DOHH2 (cell line): ENCODE measurements around the gene GLP2R.

Experiments
- H3F3A ChIP-seq: fragments of 200-600 bp; sonication (generic), shearing (Covaris generic); 2 replicates; pipeline ENCODE4 v1.6.0; 2016; ENCODE audit warnings: antibody characterized with exemption, mild to moderate bottlenecking; ENCODE audit not compliant: control insufficient read depth, insufficient read depth
- H3K27ac ChIP-seq: fragments of 200-600 bp; sonication (generic); 2 replicates; pipeline ENCODE4 v1.5.1; 2014; ENCODE audit warnings: low read depth, mild to moderate bottlenecking, low read length, moderate library complexity
- H3K27me3 ChIP-seq: fragments of 200-600 bp; sonication (generic); 2 replicates; pipeline ENCODE4 v1.6.1; 2014; ENCODE audit warnings: mild to moderate bottlenecking, low read length, mixed read lengths; ENCODE audit not compliant: control insufficient read depth
- H3K36me3 ChIP-seq: fragments of 200-600 bp; sonication (generic); 2 replicates; pipeline ENCODE4 v1.6.1; 2014; ENCODE audit warnings: mild to moderate bottlenecking, low read length, moderate library complexity, mixed read lengths; ENCODE audit not compliant: control insufficient read depth
- H3K4me1 ChIP-seq: fragments of 200-600 bp; sonication (generic); 2 replicates; pipeline ENCODE4 v1.6.1; 2014; ENCODE audit warnings: mild to moderate bottlenecking, low read length, mixed read lengths; ENCODE audit not compliant: control insufficient read depth
- H3K4me2 ChIP-seq: fragments of 200-600 bp; sonication (generic); 2 replicates; pipeline ENCODE4 v1.6.0; 2014; ENCODE audit warnings: mild to moderate bottlenecking, low read length, moderate library complexity
- H3K4me3 ChIP-seq: fragments of 200-600 bp; sonication (generic); 2 replicates; pipeline ENCODE4 v1.5.1; 2014; ENCODE audit warnings: mild to moderate bottlenecking, low read length, mixed read lengths
- H3K79me2 ChIP-seq: fragments of 200-600 bp; sonication (generic); 2 replicates; pipeline ENCODE4 v1.6.1; 2014; ENCODE audit warnings: mild to moderate bottlenecking, low read length, mixed read lengths; ENCODE audit not compliant: control insufficient read depth
- H3K9me2 ChIP-seq: fragments of 200-600 bp; sonication (generic); replicated peaks from 2 replicates; pipeline ENCODE4 v1.6.1; 2014; ENCODE audit warnings: mild to moderate bottlenecking, low read length, mixed read lengths; ENCODE audit not compliant: control insufficient read depth
- H3K9me3 ChIP-seq: fragments of 200-600 bp; sonication (generic); 2 replicates; pipeline ENCODE4 v1.6.1; 2014; ENCODE audit warnings: antibody characterized with exemption, low read length, mixed read lengths; ENCODE audit not compliant: control insufficient read depth, insufficient read depth
- H4K20me1 ChIP-seq: fragments of 200-600 bp; sonication (generic); 2 replicates; pipeline ENCODE4 v1.6.0; 2014; ENCODE audit warnings: low read depth, mild to moderate bottlenecking, antibody characterized with exemption, low read length, moderate library complexity; ENCODE audit not compliant: control insufficient read depth, insufficient read depth
- CTCF ChIP-seq: fragments of 200-600 bp; sonication (generic); IDR thresholded peaks from one replicate; pipeline ENCODE4 v1.5.1; 2014; ENCODE audit warnings: antibody characterized with exemption, mild to moderate bottlenecking, low read depth, low read length; ENCODE audit not compliant: poor library complexity, severe bottlenecking
- EZH2phosphoT487 ChIP-seq: fragments of 200-600 bp; sonication (generic); IDR thresholded peaks from 2 replicates; pipeline ENCODE4 v1.6.1; 2017; ENCODE audit warnings: borderline replicate concordance, mild to moderate bottlenecking, antibody characterized with exemption, low read length, moderate library complexity, mixed read lengths

Gene GLP2R

GRCh38 chr17:9916108-9916507 is 90.4 kb downstream of the GLP2R start:
- Histone ChIP-seq H3K4me1 (no peaks in the 10 kb centered on the region), H3F3A (no peaks in the 10 kb centered on the region), H3K9me2 (no peaks in the 10 kb centered on the region), H3K9me3 (no peaks in the 10 kb centered on the region), H3K27ac (no peak overlapping the region), H3K4me2 (no peak overlapping the region), H3K36me3 (no peaks in the 10 kb centered on the region), H3K4me3 (no peak overlapping the region), H4K20me1 (no peaks in the 10 kb centered on the region), H3K27me3 (no peaks in the 10 kb centered on the region), H3K79me2 (no peaks in the 10 kb centered on the region)
- TF ChIP-seq EZH2phosphoT487: no peak

GRCh38 chr17:9917131-9917530 is 91.4 kb downstream of the GLP2R start:
- Histone ChIP-seq H4K20me1 (no peaks in the 10 kb centered on the region), H3K4me1 (no peaks in the 10 kb centered on the region), H3K4me2 (no peak overlapping the region), H3K79me2 (no peaks in the 10 kb centered on the region), H3F3A (no peaks in the 10 kb centered on the region), H3K9me2 (no peaks in the 10 kb centered on the region), H3K36me3 (no peaks in the 10 kb centered on the region), H3K4me3 (no peak overlapping the region), H3K9me3 (no peaks in the 10 kb centered on the region), H3K27me3 (no peaks in the 10 kb centered on the region), H3K27ac (no peak overlapping the region)
- no peak for TF ChIP-seq EZH2phosphoT487
- TF ChIP-seq CTCF: no peak

GRCh38 chr17:9917801-9918200 is 92.1 kb downstream of the GLP2R start:
- no peak overlapping the region for H3K4me3 ChIP-seq
- H3K4me1 ChIP-seq: no peaks in the 10 kb centered on the region
- H3K36me3 ChIP-seq: no peaks in the 10 kb centered on the region
- no peaks in the 10 kb centered on the region for H3K27me3 ChIP-seq
- no peaks in the 10 kb centered on the region for H3F3A ChIP-seq
- H3K27ac ChIP-seq: no peak overlapping the region
- no peaks in the 10 kb centered on the region for H3K79me2 ChIP-seq
- TF ChIP-seq EZH2phosphoT487 (no peak), CTCF (no peak)
- no peaks in the 10 kb centered on the region for H3K9me2 ChIP-seq
- no peak overlapping the region for H3K4me2 ChIP-seq
- H4K20me1 ChIP-seq: no peaks in the 10 kb centered on the region
- H3K9me3 ChIP-seq: no peaks in the 10 kb centered on the region

- H3K4me2 ChIP-seq: no peak overlapping the region
Measured at GRCh38 chr17:9918352-9918751, 92.6 kb downstream of the GLP2R start.

More at GRCh38 chr17:9918352-9918751, 92.6 kb downstream of the GLP2R start:
- H3K4me1 ChIP-seq: no peaks in the 10 kb centered on the region
- no peaks in the 10 kb centered on the region for H3K36me3 ChIP-seq
- no peaks in the 10 kb centered on the region for H3K79me2 ChIP-seq
- no peaks in the 10 kb centered on the region for H4K20me1 ChIP-seq
- H3F3A ChIP-seq: no peaks in the 10 kb centered on the region
- no peak overlapping the region for H3K4me3 ChIP-seq
- H3K27ac ChIP-seq: no peak overlapping the region
- no peaks in the 10 kb centered on the region for H3K9me3 ChIP-seq
- H3K9me2 ChIP-seq: no peaks in the 10 kb centered on the region
- no peak for TF ChIP-seq CTCF
- TF ChIP-seq EZH2phosphoT487: no peak
- no peaks in the 10 kb centered on the region for H3K27me3 ChIP-seq
